GM18499 (cell line): Measurements from ENCODE around the gene DLG2.
"Not testable (repeated sequence)": the region's sequence is repeated elsewhere in the genome, so short reads cannot be mapped to it uniquely, and the experiment has no call there.

Source experiments
- ATAC-seq: cut with Tn5 transposase; IDR thresholded peaks from one replicate; pipeline ENCODE4 v1.9.1; 2021; ENCODE audit warnings: moderate number of reproducible peaks; ENCODE audit not compliant: insufficient read depth, unreplicated experiment

Gene DLG2

GRCh38 chr11:83746921-83747585 lies 1880.1 kb downstream of the DLG2 start:
- no peak for ATAC-seq

- ATAC-seq, result no peak
These were observed 1882.4 kb downstream of the DLG2 start for GRCh38 chr11:83744620-83745192.

GRCh38 chr11:83736684-83737083 lies 1890.5 kb downstream of the DLG2 start:
- no peak for ATAC-seq

- no peak for ATAC-seq
These were observed 1893.0 kb downstream of the DLG2 start for GRCh38 chr11:83734120-83734519.

- ATAC-seq, result not testable (repeated sequence)
These were observed 1895.9 kb downstream of the DLG2 start for GRCh38 chr11:83731288-83731687.

GRCh38 chr11:83728281-83728680 lies 1898.9 kb downstream of the DLG2 start:
- ATAC-seq, result no peak

GRCh38 chr11:83727251-83727650 lies 1899.9 kb downstream of the DLG2 start:
- no peak for ATAC-seq

GRCh38 chr11:83726316-83726715 lies 1900.8 kb downstream of the DLG2 start:
- no peak for ATAC-seq

GRCh38 chr11:83725728-83726127 lies 1901.4 kb downstream of the DLG2 start:
- ATAC-seq, result no peak

GRCh38 chr11:83725269-83725560 lies 1901.9 kb downstream of the DLG2 start:
- ATAC-seq, result no peak

GRCh38 chr11:83723999-83724398 lies 1903.1 kb downstream of the DLG2 start:
- no peak for ATAC-seq

- ATAC-seq, result no peak
These were observed 1904.6 kb downstream of the DLG2 start for GRCh38 chr11:83722392-83723119.

GRCh38 chr11:83721263-83721662 lies 1905.9 kb downstream of the DLG2 start:
- no peak for ATAC-seq

GRCh38 chr11:83720675-83721074 lies 1906.5 kb downstream of the DLG2 start:
- ATAC-seq, result no peak

- ATAC-seq, result no peak
These were observed 1909.6 kb downstream of the DLG2 start for GRCh38 chr11:83717537-83717936.

- no peak for ATAC-seq
These were observed 1911.1 kb downstream of the DLG2 start for GRCh38 chr11:83715927-83716535.

- no peak for ATAC-seq
These were observed 1913.4 kb downstream of the DLG2 start for GRCh38 chr11:83713708-83714107.

GRCh38 chr11:83711106-83711527 lies 1916.0 kb downstream of the DLG2 start:
- no peak for ATAC-seq

GRCh38 chr11:83709434-83709833 lies 1917.7 kb downstream of the DLG2 start:
- ATAC-seq, result no peak

- ATAC-seq, result no peak
These were observed 1920.6 kb downstream of the DLG2 start for GRCh38 chr11:83706566-83706965.

GRCh38 chr11:83702796-83703195 lies 1924.3 kb downstream of the DLG2 start:
- ATAC-seq, result no peak
